GM21528 (cell line): ENCODE data around the gene PRMT2.

Experiments
- ATAC-seq: cut with Tn5 transposase; IDR thresholded peaks from one replicate; pipeline ENCODE4 v1.9.1; 2021; ENCODE audit warnings: mild to moderate bottlenecking, moderate library complexity; ENCODE audit not compliant: unreplicated experiment, low FRiP score

The PRMT2 gene

GRCh38 chr21:46639489-46640386 lies 4.3 kb downstream of the PRMT2 start:
- no peak for ATAC-seq

- no peak for ATAC-seq
Measured at GRCh38 chr21:46641656-46642055, 6.2 kb downstream of the PRMT2 start.

- no peak for ATAC-seq
Measured at GRCh38 chr21:46643379-46644177, 8.1 kb downstream of the PRMT2 start.

DNA sequence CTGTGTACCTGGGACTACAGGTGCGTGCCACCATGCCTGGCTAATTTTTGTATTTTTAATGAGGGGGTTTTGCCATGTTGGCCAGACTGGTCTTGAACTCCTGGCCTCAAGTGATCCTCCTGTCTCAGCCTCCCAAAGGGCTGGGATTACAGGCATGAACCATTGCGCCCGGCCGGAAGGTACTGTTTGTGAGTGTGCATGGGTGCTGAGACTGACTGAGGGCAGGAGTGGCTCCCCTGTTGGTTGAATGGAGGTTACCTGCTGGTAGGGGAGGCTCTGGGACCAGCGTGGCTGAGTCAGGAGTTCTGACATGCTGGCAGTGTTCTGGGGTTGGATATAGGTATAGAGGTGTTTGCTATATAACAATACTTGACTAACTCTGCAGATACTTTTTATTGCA lies 10.4 kb downstream of the PRMT2 start:
- ATAC-seq: no peak

DNA sequence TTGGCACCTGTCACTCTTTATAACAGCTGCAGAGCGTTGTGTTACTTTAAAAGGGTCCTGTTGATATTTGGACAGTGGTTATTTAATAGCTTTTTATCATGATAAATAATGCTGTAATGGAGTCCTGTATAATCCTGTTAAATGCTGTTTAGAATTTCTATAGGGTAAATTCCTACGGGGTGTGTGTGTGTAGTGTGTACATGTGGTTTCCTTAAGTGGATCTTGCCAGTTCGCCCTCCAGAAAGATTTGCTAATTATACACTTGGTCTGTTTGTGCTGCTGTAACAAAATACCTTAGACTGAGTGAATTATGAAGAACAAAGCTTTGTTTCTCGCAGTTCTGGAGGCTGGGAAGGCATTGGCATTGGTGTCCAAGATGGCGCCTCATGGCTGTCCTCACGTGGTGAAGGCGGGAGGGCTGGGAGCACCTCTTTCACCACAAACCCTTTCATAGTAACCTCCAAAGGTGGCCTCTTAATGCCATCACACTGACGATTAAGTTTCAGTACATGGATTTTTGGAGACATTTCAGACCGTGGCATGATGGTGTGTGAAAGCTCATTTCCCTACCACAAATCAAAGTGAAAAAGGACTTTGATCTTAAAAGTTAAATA lies 11.2 kb downstream of the PRMT2 start:
- no peak for ATAC-seq

- no peak for ATAC-seq
Measured at GRCh38 chr21:46648539-46648938, 13.1 kb downstream of the PRMT2 start.

DNA sequence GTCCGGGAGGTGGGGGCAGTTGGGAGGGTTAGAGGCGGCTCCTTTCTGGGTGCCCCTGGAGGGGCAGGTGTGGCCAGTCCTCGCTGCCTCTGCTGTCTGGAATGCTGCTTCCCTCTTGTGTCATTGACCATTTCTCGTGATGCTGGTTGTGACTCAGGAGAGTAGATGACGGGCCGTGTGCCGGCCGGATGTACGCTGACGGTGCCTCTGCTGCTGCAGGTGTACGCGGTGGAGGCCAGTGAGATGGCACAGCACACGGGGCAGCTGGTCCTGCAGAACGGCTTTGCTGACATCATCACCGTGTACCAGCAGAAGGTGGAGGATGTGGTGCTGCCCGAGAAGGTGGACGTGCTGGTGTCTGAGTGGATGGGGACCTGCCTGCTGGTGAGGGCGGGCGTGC lies 13.9 kb downstream of the PRMT2 start:
- ATAC-seq: no peak

DNA sequence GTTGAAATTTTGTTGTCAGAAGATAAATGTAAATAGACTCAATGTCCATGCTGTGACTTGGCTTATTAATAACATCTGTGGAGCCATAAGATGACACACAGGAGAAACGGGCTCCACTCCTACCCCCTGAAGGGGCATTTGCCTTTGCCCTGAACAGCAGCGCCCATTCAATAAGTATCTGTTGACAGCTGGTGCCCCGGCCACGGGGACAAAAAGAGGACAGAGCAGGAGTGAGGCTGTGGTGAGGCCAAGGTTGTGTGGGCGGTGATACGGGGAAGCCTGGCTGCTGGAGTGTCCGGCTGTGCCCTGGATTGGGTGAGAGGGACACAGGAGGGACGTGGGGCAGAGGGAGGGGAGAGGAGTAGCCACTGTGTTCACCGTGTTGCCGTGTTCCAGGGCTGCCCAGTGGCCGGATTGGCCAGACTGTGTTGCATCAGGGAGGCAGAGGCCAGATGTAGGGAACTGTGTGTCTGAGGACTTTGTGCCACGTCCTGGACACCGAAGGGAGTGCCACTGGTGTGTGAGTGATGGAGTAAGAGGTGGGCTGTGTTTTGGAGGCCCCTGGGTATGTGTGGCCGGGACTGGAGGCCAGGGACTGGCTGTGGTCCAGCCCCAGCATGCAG lies 15.1 kb downstream of the PRMT2 start:
- ATAC-seq: no peak

- no peak for ATAC-seq
Measured at GRCh38 chr21:46651121-46651520, 15.6 kb downstream of the PRMT2 start.

GRCh38 chr21:46655230-46655629 lies 19.8 kb downstream of the PRMT2 start:
- ATAC-seq: no peak

GRCh38 chr21:46656820-46657219 lies 21.3 kb downstream of the PRMT2 start:
- no peak for ATAC-seq

DNA sequence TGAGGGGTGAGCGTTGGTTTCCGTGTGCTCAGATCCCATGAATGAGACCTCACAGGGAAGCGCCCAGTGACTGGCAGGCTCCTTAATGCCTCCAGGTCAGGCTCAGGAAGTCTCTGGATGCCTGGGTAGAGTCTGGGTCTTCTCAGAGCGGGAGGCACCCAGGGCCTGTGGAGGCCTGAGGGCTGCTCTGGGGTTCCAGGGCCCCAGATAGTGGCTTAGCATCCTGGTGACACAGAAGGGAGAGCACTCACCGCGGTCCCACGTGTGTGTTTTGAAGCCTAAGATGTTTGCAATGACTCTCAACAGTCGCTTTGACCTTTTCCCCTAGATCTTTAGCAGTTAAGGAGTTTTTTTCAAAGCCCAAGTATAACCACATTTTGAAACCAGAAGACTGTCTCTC lies 25.0 kb downstream of the PRMT2 start:
- ATAC-seq: no peak

DNA sequence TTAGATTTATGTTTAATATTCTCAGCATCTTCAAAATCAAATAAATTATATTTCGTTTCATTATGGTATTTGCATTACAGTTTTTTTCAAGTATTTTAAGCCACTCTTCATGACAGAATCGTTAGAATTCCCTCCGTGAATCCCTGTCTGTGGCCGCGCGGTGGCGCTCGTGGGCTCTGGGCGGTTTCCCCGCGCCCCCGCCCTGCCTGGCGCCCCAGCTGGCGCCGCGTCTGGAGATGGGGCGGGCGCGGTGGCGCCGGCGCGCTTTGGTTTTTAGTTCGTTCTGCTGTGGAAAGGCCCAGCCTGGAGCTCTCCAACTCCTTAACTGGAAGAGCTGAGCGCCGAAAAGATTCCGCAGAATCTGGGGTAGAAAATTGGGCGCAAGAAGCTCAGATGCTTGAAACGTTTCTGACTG lies 25.7 kb downstream of the PRMT2 start:
- ATAC-seq: no peak

- ATAC-seq: no peak
Measured at GRCh38 chr21:46661642-46662366, 26.3 kb downstream of the PRMT2 start.

DNA sequence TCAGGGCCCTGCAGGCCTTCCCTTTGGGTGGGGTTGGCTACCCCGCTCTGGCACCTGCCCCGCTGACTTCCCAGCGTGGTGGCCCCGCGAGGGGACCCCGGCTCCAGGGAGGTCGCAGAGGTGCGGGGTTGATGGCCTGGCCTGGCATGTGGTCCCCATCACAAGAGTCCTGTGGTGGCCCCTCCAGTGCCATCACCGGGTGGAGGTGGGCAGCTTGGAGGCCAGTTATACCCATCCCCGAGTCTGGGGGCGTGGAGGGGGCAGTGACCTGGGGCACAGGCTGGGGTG lies 26.8 kb downstream of the PRMT2 start:
- ATAC-seq: no peak

- ATAC-seq: no peak
Measured at GRCh38 chr21:46662765-46663500, 27.5 kb downstream of the PRMT2 start.

DNA sequence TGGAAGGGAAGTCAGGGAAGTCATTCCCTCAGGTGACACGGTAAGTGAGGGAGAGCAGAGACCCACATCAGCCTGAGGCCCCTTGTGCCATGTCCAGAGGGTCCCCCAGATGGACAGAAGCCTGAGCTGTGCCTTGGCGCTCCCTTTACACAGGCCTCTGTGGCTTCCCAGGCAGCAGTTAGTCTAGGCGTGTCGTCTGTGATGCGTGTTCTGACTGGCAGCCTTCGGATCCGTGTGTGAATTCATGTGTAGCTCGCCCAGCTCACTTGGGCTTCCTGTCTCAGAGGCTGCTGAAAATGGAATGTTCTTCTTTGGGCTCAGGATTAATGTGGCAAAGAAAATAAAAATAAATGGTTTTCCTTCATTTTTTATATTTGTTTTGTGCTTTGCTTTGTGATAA lies 28.3 kb downstream of the PRMT2 start:
- no peak for ATAC-seq

- ATAC-seq: no peak
Measured at GRCh38 chr21:46664316-46664995, 29.0 kb downstream of the PRMT2 start.

GRCh38 chr21:46665566-46665965 lies 30.1 kb downstream of the PRMT2 start:
- no peak for ATAC-seq
